Retinal pigment epithelial cell (primary cell): Measurements from ENCODE around the gene SGMS1.
A peak's percentile ranks its signal among the peaks of the same experiment; 100 is the strongest.

Experiments
- DNase-seq: peaks from one replicate; pipeline ENCODE4 v3.0.0-alpha.2; 2010; ENCODE audit warnings: low read depth
- H3K4me3 ChIP-seq: 2 replicates; pipeline ENCODE4 v1.5.1; 2011; ENCODE audit warnings: mild to moderate bottlenecking, low read length, control low read depth, moderate library complexity
- CTCF ChIP-seq: conservative IDR thresholded peaks from 2 replicates; pipeline ENCODE4 v1.5.1; 2011; ENCODE audit warnings: low read depth, low read length, control low read depth, inconsistent platforms

Gene SGMS1

DNA sequence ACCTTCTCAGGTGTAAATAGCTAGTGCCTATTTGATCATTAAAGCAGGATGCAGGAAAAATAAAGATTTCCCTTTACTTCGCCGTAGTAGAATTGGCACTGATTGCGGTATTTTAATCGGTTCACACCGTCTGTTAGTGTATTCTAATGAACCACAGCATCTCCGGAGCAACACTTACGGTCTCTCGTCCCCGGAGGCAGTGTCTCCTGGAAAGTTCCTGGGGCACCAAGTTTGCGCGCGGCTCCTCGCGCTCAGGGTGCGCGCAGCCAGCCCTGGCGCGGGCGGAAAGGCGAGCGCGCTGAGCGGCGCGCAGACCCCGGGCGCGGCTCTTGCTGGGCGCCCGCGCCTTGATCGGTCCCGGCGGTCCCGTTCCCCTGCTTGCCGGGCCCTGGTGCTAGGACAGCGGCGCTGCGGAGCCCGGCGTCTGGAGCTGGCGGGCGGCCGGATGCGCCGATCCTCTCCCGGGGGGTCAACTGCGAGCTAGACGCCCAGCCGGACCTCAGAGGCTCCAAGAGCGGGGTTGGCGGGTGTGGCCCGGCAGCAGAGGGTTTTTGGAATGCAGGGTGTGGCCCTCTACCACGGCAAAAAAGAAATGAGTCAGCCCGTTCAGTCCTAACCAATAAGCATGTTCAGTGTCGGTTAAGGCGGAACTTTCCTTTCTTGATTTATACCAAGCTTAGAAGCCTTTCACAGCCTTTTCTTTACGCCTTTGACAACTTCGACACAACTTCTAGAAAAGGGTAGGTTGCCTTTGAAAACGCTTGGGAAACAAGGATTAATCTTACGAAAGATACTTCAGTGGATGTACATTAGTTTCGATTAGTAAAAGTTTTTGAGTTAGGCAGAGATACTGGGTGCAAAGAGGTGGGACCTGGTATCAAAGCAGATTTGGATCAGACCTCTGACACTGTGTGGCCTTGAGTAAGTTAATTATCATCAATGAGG is 205.6 kb downstream of the SGMS1 start:
- TF ChIP-seq CTCF = no peak
- peak overlapping the region; percentile 67 for H3K4me3 ChIP-seq
- DNase-seq = no peak

GRCh38 chr10:50417486-50417885 is 206.3 kb downstream of the SGMS1 start:
- DNase-seq = no peak
- peak overlapping the region; percentile 67 for H3K4me3 ChIP-seq
- TF ChIP-seq CTCF = no peak

GRCh38 chr10:50416881-50417280 is 206.9 kb downstream of the SGMS1 start:
- no peak overlapping the region for H3K4me3 ChIP-seq
- no peak for TF ChIP-seq CTCF
- DNase-seq = no peak

DNA sequence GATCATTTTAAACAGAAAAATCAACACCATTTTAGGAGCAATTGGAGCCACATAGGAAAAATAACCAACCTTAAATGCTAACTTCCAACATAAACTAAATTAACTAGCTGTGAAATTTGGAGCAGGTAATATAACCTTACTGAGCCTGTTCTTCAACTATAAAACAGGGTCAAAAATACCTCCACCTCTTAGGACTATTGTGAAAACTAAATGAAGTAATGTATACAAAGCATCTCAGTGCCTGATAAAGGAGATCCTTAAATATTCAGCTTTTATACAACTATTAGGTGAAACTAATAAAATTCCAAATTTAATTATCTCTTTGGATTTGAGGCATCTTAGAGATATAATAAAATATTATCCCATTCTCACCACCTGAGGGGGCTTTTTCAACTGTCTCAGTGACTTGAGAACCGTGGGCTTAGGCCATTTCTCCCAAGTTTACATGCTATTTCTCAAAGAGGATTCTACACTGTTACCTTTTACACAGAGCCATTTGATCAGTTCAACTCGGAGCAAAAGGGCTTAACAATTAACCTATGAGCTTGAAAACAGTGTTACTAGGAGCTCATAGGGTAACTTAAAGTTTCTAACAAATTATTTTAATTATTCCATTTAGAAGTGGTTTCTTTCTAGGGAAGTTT is 207.5 kb downstream of the SGMS1 start:
- no peak for DNase-seq

DNA sequence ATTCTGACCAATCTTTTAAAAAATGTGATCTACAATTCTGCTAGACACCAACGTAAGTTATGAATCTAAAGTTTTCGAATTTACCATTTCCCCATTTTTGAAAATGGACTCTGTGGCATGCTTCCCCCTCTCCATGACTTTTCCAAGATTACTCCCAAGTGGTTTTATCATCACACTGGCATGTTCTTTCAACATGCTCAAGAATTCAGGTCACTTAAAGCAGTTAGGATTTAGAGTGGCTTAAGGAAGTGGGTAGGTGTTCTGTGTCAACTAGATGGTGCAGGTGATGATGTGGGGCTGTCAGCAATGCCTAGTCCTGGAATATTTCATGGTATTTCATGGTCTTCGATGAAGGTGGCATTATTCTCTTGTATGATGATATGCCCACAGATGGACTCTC is 208.5 kb downstream of the SGMS1 start:
- no peak overlapping the region for H3K4me3 ChIP-seq
- no peak for TF ChIP-seq CTCF
- DNase-seq = no peak

More for the DNA sequence above, 207.5 kb downstream of the SGMS1 start:
- peak; percentile 14 for TF ChIP-seq CTCF
- no peak overlapping the region for H3K4me3 ChIP-seq

DNA sequence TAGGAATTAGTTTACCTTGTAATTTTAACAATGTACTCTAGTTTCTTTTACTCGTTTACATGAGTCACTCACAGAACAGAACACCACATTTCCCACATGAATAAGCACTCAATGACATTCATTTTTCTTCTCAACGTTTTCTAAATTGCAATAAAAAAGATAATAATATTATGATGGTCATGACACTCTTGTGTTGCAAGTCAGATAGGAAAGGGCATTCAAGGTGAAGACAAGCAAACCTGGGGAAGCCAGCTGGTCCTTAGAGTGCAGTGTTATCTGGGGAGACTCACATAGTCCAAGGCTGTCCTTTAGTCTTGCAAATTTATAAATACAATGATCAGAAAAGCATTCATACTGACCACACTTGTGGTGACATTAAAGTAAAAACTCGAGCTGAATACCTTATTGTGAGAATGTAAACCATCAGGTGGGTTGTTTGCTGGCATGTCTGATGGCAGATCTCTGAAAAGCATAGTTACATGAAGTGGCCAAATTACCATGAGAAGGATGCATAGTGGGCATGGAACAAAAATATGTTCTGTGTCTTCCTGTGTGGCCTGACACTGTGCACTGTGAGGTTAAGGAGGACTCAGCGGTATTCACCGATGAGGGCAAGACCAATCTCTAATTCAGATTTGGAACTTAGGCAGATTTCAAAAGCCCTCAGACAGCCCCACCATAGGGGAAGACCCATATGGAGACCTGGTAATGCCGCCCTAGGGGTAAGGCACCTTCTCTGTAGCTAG is 213.5 kb downstream of the SGMS1 start:
- no peak for TF ChIP-seq CTCF
- no peak for DNase-seq
- no peak overlapping the region for H3K4me3 ChIP-seq
